Activated CD8-positive, alpha-beta memory T cell treated with anti-CD3 and anti-CD28 coated beads, Interleukin-2, amount 50 U/mL, for 24 hours (primary cell): ENCODE measurements around the gene CEACAM1.
"Not testable (repeated sequence)": the region's sequence is repeated elsewhere in the genome, so short reads cannot be mapped to it uniquely, and the experiment has no call there.

Source experiments
- DNase-seq: peaks from one replicate; pipeline ENCODE4 v3.0.0-alpha.2; 2020; ENCODE audit errors: extremely low read depth

CEACAM1 gene

DNA sequence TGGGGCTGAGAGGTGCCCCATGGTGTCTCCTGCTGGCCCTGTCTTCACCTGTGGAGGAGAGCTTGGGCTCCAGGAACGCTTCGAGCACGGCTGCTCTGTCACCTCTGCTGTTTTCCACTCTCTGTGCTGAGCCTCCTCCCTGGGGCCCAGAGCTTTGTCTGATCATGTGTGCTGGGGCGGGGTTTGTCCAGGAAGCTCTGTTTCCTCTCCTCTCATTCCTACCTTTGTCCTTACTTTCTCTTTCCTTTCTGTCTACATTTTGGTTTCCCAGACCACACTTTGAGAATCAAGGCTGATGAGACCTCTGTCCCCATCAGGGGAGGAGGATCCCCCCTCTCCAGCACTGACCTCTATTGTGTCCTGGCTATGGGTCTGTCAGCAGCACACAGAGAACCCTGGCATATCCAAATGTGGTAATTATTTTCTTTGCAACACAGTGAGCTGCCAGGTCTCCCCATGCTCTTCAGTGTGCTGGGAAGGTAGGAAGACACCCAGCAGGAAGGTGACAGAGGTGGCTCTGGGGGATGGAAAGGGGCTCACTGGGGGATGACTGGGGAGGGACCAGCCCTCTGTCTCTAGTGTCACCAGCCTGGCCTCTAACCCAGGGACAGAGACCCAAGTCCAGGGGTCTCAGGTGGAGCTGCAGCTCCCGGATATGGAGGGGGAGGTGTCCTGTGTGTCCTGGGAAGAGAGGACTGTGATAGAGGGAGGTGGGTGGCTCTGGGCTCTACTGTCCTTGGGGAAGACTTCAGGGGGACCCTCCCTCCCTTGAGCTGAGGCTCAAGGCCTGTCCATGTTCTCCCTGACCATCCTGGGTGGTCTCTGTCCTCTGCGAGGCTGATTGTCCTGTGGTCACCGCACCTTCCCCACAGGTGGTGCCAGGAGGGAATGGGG, at the start of gene CEACAM1:
Gene CEACAM1, minus strand, starts transcription at position 128 of the 894 bp plus-strand sequence. Its CDS starts 107 bp downstream, at position 21.
- no peak for DNase-seq

DNA sequence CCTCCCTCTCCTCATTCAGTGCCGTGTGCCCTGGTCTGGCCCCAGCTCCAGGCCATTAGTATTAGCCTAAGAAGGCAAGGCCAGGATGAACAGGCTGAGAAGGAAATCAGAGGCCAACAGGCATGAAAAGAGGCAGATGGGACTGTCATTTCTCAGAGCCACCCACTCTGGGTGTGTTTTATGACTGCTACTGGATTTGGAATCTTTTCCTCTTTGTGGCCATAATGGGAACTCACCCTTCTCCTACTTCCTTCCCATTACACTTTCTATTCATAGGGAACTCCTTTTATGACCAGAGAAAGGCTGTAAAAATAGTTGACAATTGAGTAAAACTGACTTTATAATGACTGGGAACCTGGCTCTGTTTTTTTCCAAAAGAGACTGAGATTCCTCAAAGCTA, 48.7 kb upstream of the CEACAM1 start:
- no peak for DNase-seq

DNA sequence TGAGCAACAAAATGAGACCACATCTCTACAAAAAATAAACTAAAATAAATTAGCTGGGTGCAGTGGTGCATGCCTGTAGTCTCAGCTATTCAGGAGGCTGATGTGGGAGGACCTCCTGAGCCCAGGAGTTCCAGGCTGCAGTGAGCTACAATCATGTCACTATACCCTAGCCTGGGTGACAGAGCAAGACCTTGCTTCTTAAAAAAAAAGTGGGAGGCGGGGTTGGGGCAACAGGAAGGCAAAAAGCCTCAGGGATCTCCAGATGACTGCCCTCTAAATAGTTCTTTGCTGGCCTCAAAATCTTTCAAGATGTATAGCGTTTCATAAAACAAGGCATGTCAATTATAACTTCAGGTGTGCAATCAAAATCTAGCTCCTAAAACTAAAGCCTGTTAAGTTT, 48.0 kb upstream of the CEACAM1 start:
- DNase-seq = no peak

DNA sequence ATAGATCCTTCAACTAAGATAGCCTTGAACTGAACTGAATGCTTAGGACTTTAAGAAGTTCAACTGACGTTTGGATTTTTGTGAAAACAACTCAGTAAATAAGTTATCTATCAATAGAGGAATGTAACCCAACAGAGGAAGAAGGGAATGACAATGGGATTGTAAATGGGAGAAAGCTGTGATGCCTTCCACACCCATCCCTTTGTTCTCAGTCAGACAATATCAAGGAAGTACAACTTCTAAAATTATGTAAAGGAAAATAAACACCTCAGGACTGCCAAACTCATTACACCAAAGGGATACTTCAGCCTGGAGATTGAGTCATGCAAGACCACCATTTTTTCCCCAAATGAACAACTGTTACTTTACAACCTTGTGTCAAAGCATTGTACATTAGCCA, 45.4 kb upstream of the CEACAM1 start:
- no peak for DNase-seq

- no peak for DNase-seq
Observed at GRCh38 chr19:42571116-42571515, 42.8 kb upstream of the CEACAM1 start.

DNA sequence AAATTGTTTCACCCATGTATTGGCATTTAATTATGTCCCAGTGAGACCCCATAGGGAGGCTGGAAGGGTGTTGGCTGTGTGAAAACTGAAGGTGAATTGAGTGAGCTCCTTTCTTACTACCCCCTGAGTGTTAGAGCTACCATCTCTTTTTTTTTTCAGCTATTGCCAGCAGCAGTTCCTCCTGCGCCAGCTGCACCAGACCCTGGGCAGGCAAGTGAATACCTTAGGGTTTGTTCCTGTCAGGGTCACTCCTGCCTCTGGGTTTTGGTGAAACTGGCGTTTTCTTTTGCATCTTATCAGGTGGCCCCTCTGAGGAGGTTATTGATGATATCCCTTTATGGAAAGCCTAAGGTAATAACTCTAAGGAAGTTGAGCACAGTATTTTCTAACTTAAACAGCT, 40.9 kb upstream of the CEACAM1 start:
- DNase-seq = no peak

- DNase-seq = no peak
Observed at GRCh38 chr19:42568006-42568405, 39.7 kb upstream of the CEACAM1 start.

DNA sequence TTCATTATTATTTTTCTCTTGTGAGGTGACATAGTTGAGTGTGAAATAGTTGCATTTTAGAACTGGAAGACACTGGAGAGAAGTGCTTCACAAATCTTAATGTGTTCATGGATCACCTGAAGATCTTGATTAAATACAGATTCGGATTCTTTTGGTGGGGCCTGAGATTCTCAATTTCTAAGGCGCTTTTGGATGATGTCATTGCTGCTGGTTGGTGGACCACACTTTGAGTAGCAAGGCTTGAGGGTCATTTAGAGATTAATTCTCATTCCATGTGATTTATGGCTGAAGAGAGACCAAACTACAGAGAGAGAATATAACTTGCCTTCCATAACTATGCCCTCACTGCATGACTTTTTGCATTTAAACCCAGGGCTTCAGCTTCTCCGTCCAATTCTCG, 39.3 kb upstream of the CEACAM1 start:
- DNase-seq = no peak

GRCh38 chr19:42563352-42564210, 35.3 kb upstream of the CEACAM1 start:
- DNase-seq = no peak

- no peak for DNase-seq
Observed at GRCh38 chr19:42561512-42561911, 33.2 kb upstream of the CEACAM1 start.

GRCh38 chr19:42560731-42561130, 32.5 kb upstream of the CEACAM1 start:
- DNase-seq = no peak

DNA sequence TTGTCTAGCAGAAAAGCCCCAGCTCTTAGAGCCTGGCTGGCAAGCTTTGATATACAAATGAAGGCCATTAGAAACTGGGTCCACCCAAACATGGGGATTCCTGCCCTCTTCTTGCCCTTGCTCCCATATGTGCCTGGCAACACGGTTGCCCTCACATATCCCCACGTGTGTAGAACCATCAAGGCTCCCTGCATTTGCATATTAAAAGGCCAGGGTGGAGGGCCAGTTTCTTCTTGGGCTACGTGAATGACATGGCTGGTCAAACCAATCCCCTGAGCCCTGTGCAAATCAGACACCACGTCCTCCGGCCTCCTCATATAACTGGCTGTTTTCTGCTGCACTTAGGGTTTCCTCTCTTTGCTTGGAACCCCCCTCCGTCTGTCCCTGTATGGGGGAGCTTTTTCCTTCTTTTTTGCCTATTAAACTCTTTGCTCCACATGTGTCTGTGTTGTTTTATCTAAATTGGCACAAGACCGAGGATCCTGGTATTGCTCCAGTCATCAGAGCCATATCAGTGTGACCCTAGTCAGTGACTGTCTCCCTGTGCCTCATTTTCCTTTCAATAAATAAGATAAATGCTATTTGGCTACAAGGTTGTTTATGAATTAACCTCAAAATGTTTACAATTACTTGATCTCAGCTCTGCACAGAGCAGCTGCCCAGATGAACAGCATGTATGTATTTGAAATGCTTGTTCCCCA, 30.3 kb upstream of the CEACAM1 start:
- no peak for DNase-seq

GRCh38 chr19:42557386-42557871, 29.1 kb upstream of the CEACAM1 start:
- not testable (repeated sequence) for DNase-seq

DNA sequence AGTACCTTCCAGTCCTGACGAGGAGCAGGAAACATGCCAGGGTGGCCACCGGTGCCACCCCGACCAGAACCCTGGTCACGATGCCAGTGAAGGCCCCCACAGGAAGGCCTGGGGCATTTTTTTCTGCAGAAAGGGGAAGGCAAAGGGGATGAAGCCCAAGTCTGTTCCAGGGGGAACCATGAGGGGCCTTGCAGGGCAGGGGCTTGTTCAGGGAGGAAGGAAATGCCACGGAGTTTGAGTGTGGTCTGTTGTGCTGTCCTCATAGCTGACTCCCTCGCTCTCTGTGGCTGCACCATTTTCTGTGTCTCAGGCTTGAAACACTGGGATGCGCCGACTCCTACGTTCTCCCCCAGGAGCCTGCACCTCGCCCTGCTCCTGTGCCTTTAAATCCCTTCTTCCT, 27.5 kb upstream of the CEACAM1 start:
- DNase-seq = no peak

DNA sequence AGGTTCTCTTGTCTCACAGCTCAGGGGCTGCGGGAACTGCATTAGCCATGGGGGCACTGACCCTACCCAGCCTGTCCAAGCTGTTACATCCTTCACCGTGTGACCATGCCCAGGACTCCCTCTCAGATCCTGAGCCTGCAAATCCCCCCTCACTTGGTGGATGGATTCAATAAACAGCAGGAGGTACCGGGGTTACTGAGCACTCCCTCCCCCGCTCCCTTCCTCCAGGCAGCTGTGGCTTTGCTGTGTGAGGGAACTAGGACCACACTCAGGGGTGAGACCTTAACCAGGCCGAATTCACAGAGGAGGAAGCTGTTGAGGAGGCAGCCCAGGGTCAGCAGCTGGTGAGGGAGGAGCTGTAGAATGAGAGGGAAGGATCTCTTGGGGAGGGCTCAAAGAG, 27.0 kb upstream of the CEACAM1 start:
- DNase-seq = no peak

GRCh38 chr19:42554046-42554575, 25.8 kb upstream of the CEACAM1 start:
- no peak for DNase-seq

DNA sequence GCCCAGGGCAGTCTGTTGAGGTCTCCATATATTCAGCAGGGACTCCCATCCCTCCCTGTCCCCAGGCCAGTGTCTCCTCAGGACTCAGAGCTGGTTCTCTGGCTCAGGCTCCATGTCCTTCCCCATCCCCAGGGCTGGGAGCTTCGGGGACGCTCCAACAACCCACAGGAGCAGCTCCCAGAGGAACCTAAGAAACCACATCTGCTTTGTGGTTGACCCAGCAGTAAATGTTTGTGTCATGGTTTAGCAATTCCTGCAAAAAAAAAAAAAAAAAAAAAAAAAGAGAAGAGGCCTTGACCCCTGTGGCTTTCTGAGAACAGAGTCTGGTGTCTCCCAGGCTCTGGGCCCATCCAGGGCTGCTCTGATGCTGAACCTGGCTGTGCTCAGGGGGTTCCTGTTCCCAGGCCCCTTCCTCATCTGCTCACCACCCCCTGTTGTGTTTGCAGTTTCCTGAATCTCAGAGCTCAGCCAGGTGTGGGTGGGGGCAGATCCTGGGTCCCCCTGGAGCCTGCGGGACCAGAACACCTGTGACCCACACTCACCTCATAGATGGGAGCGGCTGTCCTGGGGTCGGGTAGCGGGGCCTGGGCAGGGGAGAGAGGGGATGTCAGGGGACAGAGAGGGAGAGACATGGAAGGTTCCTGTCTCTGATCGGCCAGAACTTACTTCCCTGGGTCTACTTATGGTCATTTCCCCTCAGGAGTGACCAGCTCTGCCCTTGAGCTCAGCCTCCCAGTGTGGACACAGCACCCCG, 25.2 kb upstream of the CEACAM1 start:
- DNase-seq = no peak

- no peak for DNase-seq
Observed at GRCh38 chr19:42552086-42553065, 24.1 kb upstream of the CEACAM1 start.

DNA sequence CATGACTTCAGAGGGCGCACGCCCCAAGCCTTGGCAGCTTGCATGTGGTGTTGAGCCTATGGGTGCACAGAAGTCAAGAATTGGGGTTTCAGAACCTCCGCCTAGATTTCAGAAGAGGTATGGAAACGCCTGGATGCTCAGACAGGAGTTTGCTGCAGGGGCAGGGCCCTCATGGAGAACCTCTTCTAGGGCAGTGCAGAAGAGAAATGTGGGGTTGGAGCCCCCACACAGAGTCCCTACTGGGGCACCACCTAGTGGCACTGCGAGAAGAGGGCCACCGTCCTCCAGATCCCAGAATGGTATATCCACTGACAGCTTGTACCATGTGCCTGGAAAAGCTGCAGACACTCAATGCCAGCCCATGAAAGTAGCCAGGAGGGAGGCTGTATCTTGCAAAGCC, 22.2 kb upstream of the CEACAM1 start:
- not testable (repeated sequence) for DNase-seq

GRCh38 chr19:42549067-42549466, 20.8 kb upstream of the CEACAM1 start:
- DNase-seq = not testable (repeated sequence)
